Nephron (organoid): ENCODE measurements around the gene ESF1.

ENCODE experiments used
- H3K27ac Mint-ChIP-seq, 3 experiments: 2 replicates each; pipeline ENCODE4 v1.8.0; 2020; ENCODE audit warnings: mixed read lengths in 3 of 3, mild to moderate bottlenecking in 2 of 3, moderate library complexity in 1 of 3
- H3K27me3 Mint-ChIP-seq: 2 replicates; pipeline ENCODE4 v1.8.0; 2021; ENCODE audit warnings: low read depth, mild to moderate bottlenecking, moderate library complexity, mixed read lengths
- H3K36me3 Mint-ChIP-seq: 2 replicates; pipeline ENCODE4 v1.8.0; 2020; ENCODE audit warnings: low read depth, mixed read lengths
- H3K4me1 Mint-ChIP-seq: 2 replicates; pipeline ENCODE4 v1.8.0; 2020; ENCODE audit warnings: mixed read lengths
- H3K4me3 Mint-ChIP-seq, 3 experiments: 2 replicates each; pipeline ENCODE4 v1.8.0; 2020; ENCODE audit warnings: mild to moderate bottlenecking in 3 of 3, mixed read lengths in 3 of 3, moderate library complexity in 2 of 3
- H3K9me3 Mint-ChIP-seq: 2 replicates; pipeline ENCODE4 v1.8.0; 2020; ENCODE audit warnings: mixed read lengths
- CTCF ChIP-seq, 3 experiments: fragments of 200-600 bp; sonication (generic); IDR thresholded peaks; one replicate each; pipeline ENCODE4 v1.5.0; 2021; ENCODE audit warnings: antibody characterized with exemption in 3 of 3; ENCODE audit not compliant: unreplicated experiment in 3 of 3

ESF1 gene

GRCh38 chr20:13784893-13785715, at the start of gene ESF1, which contains the start of gene NDUFAF5:
ESF1 (minus strand) TSS chr20:13784919; CDS start chr20:13783140, 1,779 bp downstream.
NDUFAF5 (plus strand) TSS chr20:13785028; CDS start chr20:13785069, 41 bp downstream.
- Mint-ChIP-seq H3K36me3 (peaks cover 41% of the 10 kb centered on the region), H3K4me3 (peak within 1 kb of the TSS; percentile 96 to 100 (median 97)), H3K4me1 (peaks cover 33% of the 10 kb centered on the region), H3K27me3 (no peaks in the 10 kb centered on the region), H3K27ac (peak within 1 kb of the TSS; percentile 70 to 94 (median 86)), H3K9me3 (no peaks in the 10 kb centered on the region)
- no peak for TF ChIP-seq CTCF (IDR thresholded peaks at IDR 0.05; ENCODE audit: unreplicated experiment in 3 of 3)

- no peak for TF ChIP-seq CTCF (IDR thresholded peaks at IDR 0.05; ENCODE audit: unreplicated experiment in 3 of 3)
- no peaks in the 10 kb centered on the region for H3K36me3 Mint-ChIP-seq
- no peak overlapping the region for H3K27ac Mint-ChIP-seq
- H3K27me3 Mint-ChIP-seq, result no peaks in the 10 kb centered on the region
- H3K9me3 Mint-ChIP-seq, result peaks cover 3% of the 10 kb centered on the region
- H3K4me3 Mint-ChIP-seq, result no peak overlapping the region
- no peaks in the 10 kb centered on the region for H3K4me1 Mint-ChIP-seq
These were observed 46.8 kb upstream of the ESF1 start for GRCh38 chr20:13831476-13831875.

GRCh38 chr20:13825465-13825864, 40.7 kb upstream of the ESF1 start:
- Mint-ChIP-seq H3K27me3 (no peaks in the 10 kb centered on the region), H3K4me1 (no peaks in the 10 kb centered on the region), H3K27ac (no peak overlapping the region), H3K9me3 (no peaks in the 10 kb centered on the region), H3K4me3 (no peak overlapping the region), H3K36me3 (peaks cover 4% of the 10 kb centered on the region)
- no peak for TF ChIP-seq CTCF (IDR thresholded peaks at IDR 0.05; ENCODE audit: unreplicated experiment in 3 of 3)

- Mint-ChIP-seq H3K36me3 (peaks cover 9% of the 10 kb centered on the region), H3K4me1 (no peaks in the 10 kb centered on the region), H3K4me3 (no peak overlapping the region), H3K9me3 (no peaks in the 10 kb centered on the region), H3K27me3 (no peaks in the 10 kb centered on the region), H3K27ac (no peak overlapping the region)
- TF ChIP-seq CTCF (IDR thresholded peaks at IDR 0.05; ENCODE audit: unreplicated experiment in 3 of 3), result no peak
These were observed 39.7 kb upstream of the ESF1 start for GRCh38 chr20:13824459-13824858.

GRCh38 chr20:13822459-13822858, 37.7 kb upstream of the ESF1 start:
- TF ChIP-seq CTCF (IDR thresholded peaks at IDR 0.05; ENCODE audit: unreplicated experiment in 3 of 3), result no peak
- Mint-ChIP-seq H3K4me1 (no peaks in the 10 kb centered on the region), H3K27me3 (no peaks in the 10 kb centered on the region), H3K27ac (no peak overlapping the region), H3K4me3 (no peak overlapping the region), H3K9me3 (no peaks in the 10 kb centered on the region), H3K36me3 (peaks cover 16% of the 10 kb centered on the region)

- Mint-ChIP-seq H3K4me3 (no peak overlapping the region), H3K4me1 (no peaks in the 10 kb centered on the region), H3K9me3 (no peaks in the 10 kb centered on the region), H3K36me3 (peaks cover 17% of the 10 kb centered on the region), H3K27me3 (no peaks in the 10 kb centered on the region), H3K27ac (no peak overlapping the region)
- no peak for TF ChIP-seq CTCF (IDR thresholded peaks at IDR 0.05; ENCODE audit: unreplicated experiment in 3 of 3)
These were observed 37.2 kb upstream of the ESF1 start for GRCh38 chr20:13821876-13822275.
